KMS-11 (cell line): ENCODE measurements around the gene LPP.

Experiments
- H2AFZ ChIP-seq: fragments of 200-600 bp; sonication (generic); 2 replicates; pipeline ENCODE4 v1.6.1; 2016; ENCODE audit warnings: antibody characterized with exemption, mixed run types, low read depth
- H3K27ac ChIP-seq: fragments of 200-600 bp; sonication (generic); 2 replicates; pipeline ENCODE4 v1.6.1; 2016; ENCODE audit warnings: mild to moderate bottlenecking, mixed run types
- H3K27me3 ChIP-seq: fragments of 200-600 bp; sonication (generic); 2 replicates; pipeline ENCODE4 v1.6.1; 2017; ENCODE audit warnings: mild to moderate bottlenecking, low read depth, mixed run types, moderate library complexity; ENCODE audit not compliant: insufficient read depth
- H3K36me3 ChIP-seq: fragments of 200-600 bp; sonication (generic); 2 replicates; pipeline ENCODE4 v1.6.1; 2017; ENCODE audit warnings: mild to moderate bottlenecking, mixed run types; ENCODE audit not compliant: insufficient read depth
- H3K4me1 ChIP-seq: fragments of 200-600 bp; sonication (generic); 2 replicates; pipeline ENCODE4 v1.6.1; 2016; ENCODE audit warnings: mild to moderate bottlenecking, low read depth, mixed run types; ENCODE audit not compliant: poor library complexity, severe bottlenecking
- H3K4me2 ChIP-seq: fragments of 200-600 bp; sonication (generic); 2 replicates; pipeline ENCODE4 v1.7.0; 2016; ENCODE audit warnings: mild to moderate bottlenecking, mixed run types
- H3K4me3 ChIP-seq: fragments of 200-600 bp; sonication (generic); IDR thresholded peaks from 2 replicates; pipeline ENCODE4 v1.6.1; 2017; ENCODE audit warnings: low read depth, low read length, mixed read lengths; ENCODE audit not compliant: insufficient read depth
- H3K79me2 ChIP-seq: fragments of 200-600 bp; sonication (generic); 2 replicates; pipeline ENCODE4 v1.6.1; 2016; ENCODE audit warnings: low read depth, mixed run types; ENCODE audit not compliant: insufficient read depth
- H3K9ac ChIP-seq: fragments of 200-600 bp; sonication (generic); 2 replicates; pipeline ENCODE4 v1.6.1; 2016; ENCODE audit warnings: mild to moderate bottlenecking, mixed run types
- H4K20me1 ChIP-seq: fragments of 200-600 bp; sonication (generic); 2 replicates; pipeline ENCODE4 v1.6.1; 2016; ENCODE audit warnings: mild to moderate bottlenecking, mixed run types; ENCODE audit not compliant: insufficient read depth
- CTCF ChIP-seq: fragments of 200-600 bp; sonication (generic); conservative IDR thresholded peaks from 2 replicates; pipeline ENCODE4 v1.6.1; 2017; ENCODE audit warnings: low read depth, mild to moderate bottlenecking, antibody characterized with exemption, low read length, moderate library complexity, mixed read lengths

LPP gene

GRCh38 chr3:188279502-188280335, 125.8 kb downstream of the LPP start:
- Histone ChIP-seq H3K36me3 (no peaks in the 10 kb centered on the region), H3K27ac (no peak overlapping the region), H3K4me3 (no peak overlapping the region), H4K20me1 (no peaks in the 10 kb centered on the region), H3K27me3 (no peaks in the 10 kb centered on the region), H2AFZ (no peak overlapping the region), H3K79me2 (no peaks in the 10 kb centered on the region), H3K4me2 (no peak overlapping the region), H3K4me1 (no peaks in the 10 kb centered on the region), H3K9ac (no peak overlapping the region)
- TF ChIP-seq CTCF: no peak

GRCh38 chr3:188280627-188281026, 126.7 kb downstream of the LPP start:
- H3K4me3 ChIP-seq: no peak overlapping the region
- H3K9ac ChIP-seq: no peak overlapping the region
- no peak overlapping the region for H3K4me2 ChIP-seq
- no peaks in the 10 kb centered on the region for H4K20me1 ChIP-seq
- H2AFZ ChIP-seq: no peak overlapping the region
- H3K4me1 ChIP-seq: no peaks in the 10 kb centered on the region
- no peaks in the 10 kb centered on the region for H3K27me3 ChIP-seq
- no peak overlapping the region for H3K27ac ChIP-seq
- no peak for TF ChIP-seq CTCF
- H3K79me2 ChIP-seq: no peaks in the 10 kb centered on the region
- H3K36me3 ChIP-seq: no peaks in the 10 kb centered on the region

GRCh38 chr3:188282871-188283270, 128.9 kb downstream of the LPP start:
- H3K27ac ChIP-seq: no peak overlapping the region
- TF ChIP-seq CTCF: no peak

GRCh38 chr3:188283347-188283746, 129.4 kb downstream of the LPP start:
- Histone ChIP-seq H3K9ac (no peak overlapping the region), H3K27me3 (no peaks in the 10 kb centered on the region), H3K4me1 (no peaks in the 10 kb centered on the region), H3K36me3 (no peaks in the 10 kb centered on the region), H3K79me2 (no peaks in the 10 kb centered on the region), H3K4me2 (no peak overlapping the region), H3K27ac (no peak overlapping the region), H4K20me1 (no peaks in the 10 kb centered on the region), H2AFZ (no peak overlapping the region), H3K4me3 (no peak overlapping the region)
- no peak for TF ChIP-seq CTCF

More at GRCh38 chr3:188282871-188283270, 128.9 kb downstream of the LPP start:
- Histone ChIP-seq H4K20me1 (no peaks in the 10 kb centered on the region), H3K79me2 (no peaks in the 10 kb centered on the region), H3K36me3 (no peaks in the 10 kb centered on the region), H3K27me3 (no peaks in the 10 kb centered on the region), H3K4me1 (no peaks in the 10 kb centered on the region), H2AFZ (no peak overlapping the region), H3K4me2 (no peak overlapping the region), H3K9ac (no peak overlapping the region), H3K4me3 (no peak overlapping the region)
